SU-DHL-6 (cell line): Measurements from ENCODE around the gene EYS.

Source experiments
- H2AFZ ChIP-seq: fragments of 200-600 bp; sonication (generic); 2 replicates; pipeline ENCODE4 v1.6.1; 2014; ENCODE audit warnings: low read depth, mild to moderate bottlenecking, moderate library complexity, mixed read lengths, antibody characterized with exemption, low read length; ENCODE audit not compliant: severe bottlenecking
- H3F3A ChIP-seq: fragments of 200-600 bp; shearing (Covaris generic); 2 replicates; pipeline ENCODE4 v1.6.0; 2016; ENCODE audit warnings: antibody characterized with exemption, mild to moderate bottlenecking; ENCODE audit not compliant: insufficient read depth
- H3K27ac ChIP-seq: fragments of 200-600 bp; sonication (generic); 2 replicates; pipeline ENCODE4 v1.5.1; 2016; ENCODE audit warnings: low read depth, mild to moderate bottlenecking, low read length, moderate library complexity, mixed read lengths
- H3K27me3 ChIP-seq: fragments of 200-600 bp; sonication (generic), shearing (Covaris generic); 2 replicates; pipeline ENCODE4 v1.6.0; 2014; ENCODE audit warnings: mild to moderate bottlenecking, low read length
- H3K36me3 ChIP-seq: fragments of 200-600 bp; sonication (generic); 2 replicates; pipeline ENCODE4 v1.6.1; 2014; ENCODE audit warnings: mild to moderate bottlenecking, low read length, mixed read lengths
- H3K4me2 ChIP-seq: fragments of 300-600, 200-600 bp; shearing (Covaris generic), sonication (generic); 2 replicates; pipeline ENCODE4 v1.6.0; 2014; ENCODE audit warnings: low read length, low read depth, mild to moderate bottlenecking; ENCODE audit not compliant: poor library complexity, severe bottlenecking
- H3K4me3 ChIP-seq: fragments of 200-600 bp; sonication (generic); 2 replicates; pipeline ENCODE4 v1.5.1; 2014; ENCODE audit warnings: antibody characterized with exemption, low read length, mild to moderate bottlenecking, mixed read lengths; ENCODE audit not compliant: insufficient read depth, poor library complexity, severe bottlenecking
- H3K79me2 ChIP-seq: fragments of 200-600 bp; sonication (generic); 2 replicates; pipeline ENCODE4 v1.6.1; 2014; ENCODE audit warnings: mild to moderate bottlenecking, low read length, moderate library complexity; ENCODE audit not compliant: insufficient read depth
- H3K9ac ChIP-seq: fragments of 200-600 bp; sonication (generic); 2 replicates; pipeline ENCODE4 v1.7.0; 2014; ENCODE audit warnings: mild to moderate bottlenecking, low read length
- H3K9me2 ChIP-seq: fragments of 200-600 bp; sonication (generic); replicated peaks from 2 replicates; pipeline ENCODE4 v1.6.1; 2014; ENCODE audit warnings: low read length; ENCODE audit not compliant: insufficient read depth
- H3K9me3 ChIP-seq: fragments of 200-600 bp; sonication (generic); 2 replicates; pipeline ENCODE4 v1.6.1; 2014; ENCODE audit warnings: low read length, mixed read lengths; ENCODE audit not compliant: insufficient read depth
- H4K20me1 ChIP-seq: fragments of 200-600 bp; sonication (generic); 2 replicates; pipeline ENCODE4 v1.6.1; 2014; ENCODE audit warnings: low read depth, mild to moderate bottlenecking, antibody characterized with exemption, low read length, moderate library complexity, mixed read lengths
- CTCF ChIP-seq: fragments of 200-600 bp; sonication (generic); IDR thresholded peaks from one replicate; pipeline ENCODE4 v1.5.1; 2017; ENCODE audit warnings: antibody characterized with exemption, mild to moderate bottlenecking, low read length, moderate library complexity; ENCODE audit not compliant: insufficient read depth, poor library complexity, severe bottlenecking
- EZH2phosphoT487 ChIP-seq: fragments of 200-600 bp; sonication (generic), shearing (Covaris generic); conservative IDR thresholded peaks from 2 replicates; pipeline ENCODE4 v1.6.1; 2018; ENCODE audit warnings: mild to moderate bottlenecking, antibody characterized with exemption, low read length, moderate library complexity, mixed read lengths

Gene EYS

GRCh38 chr6:64085126-64085525, 1621.9 kb downstream of the EYS start:
- no peaks in the 10 kb centered on the region for H4K20me1 ChIP-seq
- H3K4me3 ChIP-seq: no peak overlapping the region
- H3K27me3 ChIP-seq: no peaks in the 10 kb centered on the region
- H3K79me2 ChIP-seq: no peaks in the 10 kb centered on the region
- no peak overlapping the region for H3K9ac ChIP-seq
- no peak overlapping the region for H3K27ac ChIP-seq
- H2AFZ ChIP-seq: no peak overlapping the region
- no peaks in the 10 kb centered on the region for H3K36me3 ChIP-seq
- no peaks in the 10 kb centered on the region for H3F3A ChIP-seq
- no peak overlapping the region for H3K4me2 ChIP-seq
- no peaks in the 10 kb centered on the region for H3K9me3 ChIP-seq
- TF ChIP-seq CTCF (no peak), EZH2phosphoT487 (no peak)
- no peaks in the 10 kb centered on the region for H3K9me2 ChIP-seq

- Histone ChIP-seq H3K79me2 (no peaks in the 10 kb centered on the region), H2AFZ (no peak overlapping the region), H3K27ac (no peak overlapping the region), H3K27me3 (no peaks in the 10 kb centered on the region), H3F3A (no peaks in the 10 kb centered on the region), H4K20me1 (no peaks in the 10 kb centered on the region), H3K4me2 (no peak overlapping the region), H3K36me3 (no peaks in the 10 kb centered on the region), H3K9me3 (no peaks in the 10 kb centered on the region), H3K9me2 (no peaks in the 10 kb centered on the region), H3K9ac (no peak overlapping the region), H3K4me3 (no peak overlapping the region)
- TF ChIP-seq CTCF (no peak), EZH2phosphoT487 (no peak)
Measured at GRCh38 chr6:64084185-64084663, 1622.8 kb downstream of the EYS start.

GRCh38 chr6:64083261-64083660, 1623.8 kb downstream of the EYS start:
- H3K27ac ChIP-seq: no peak overlapping the region
- H3K36me3 ChIP-seq: no peaks in the 10 kb centered on the region
- H3K9me3 ChIP-seq: no peaks in the 10 kb centered on the region
- H3K9me2 ChIP-seq: no peaks in the 10 kb centered on the region
- H3K4me3 ChIP-seq: no peak overlapping the region
- H3F3A ChIP-seq: no peaks in the 10 kb centered on the region
- no peaks in the 10 kb centered on the region for H4K20me1 ChIP-seq
- no peaks in the 10 kb centered on the region for H3K79me2 ChIP-seq
- H3K9ac ChIP-seq: no peak overlapping the region
- no peak overlapping the region for H3K4me2 ChIP-seq
- no peak overlapping the region for H2AFZ ChIP-seq
- no peak for TF ChIP-seq EZH2phosphoT487
- no peaks in the 10 kb centered on the region for H3K27me3 ChIP-seq

GRCh38 chr6:64081453-64081852, 1625.6 kb downstream of the EYS start:
- Histone ChIP-seq H3K9ac (no peak overlapping the region), H3K9me2 (no peaks in the 10 kb centered on the region), H3K27me3 (no peaks in the 10 kb centered on the region), H3F3A (no peaks in the 10 kb centered on the region), H3K9me3 (no peaks in the 10 kb centered on the region), H3K79me2 (no peaks in the 10 kb centered on the region), H2AFZ (no peak overlapping the region), H3K4me2 (no peak overlapping the region), H4K20me1 (no peaks in the 10 kb centered on the region), H3K27ac (no peak overlapping the region), H3K4me3 (no peak overlapping the region), H3K36me3 (no peaks in the 10 kb centered on the region)
- no peak for TF ChIP-seq EZH2phosphoT487
- no peak for TF ChIP-seq CTCF
